HG02852 (cell line): ENCODE measurements around the gene MYH13.

ENCODE experiments used
- ATAC-seq: cut with Tn5 transposase; IDR thresholded peaks from one replicate; pipeline ENCODE4 v1.9.1; 2021; ENCODE audit warnings: mild to moderate bottlenecking, moderate library complexity; ENCODE audit not compliant: unreplicated experiment

The MYH13 gene

GRCh38 chr17:10261098-10261497 lies 111.7 kb downstream of the MYH13 start:
- ATAC-seq: no peak

GRCh38 chr17:10251212-10251948 lies 121.4 kb downstream of the MYH13 start:
- ATAC-seq: peak; percentile 94
